ENCODE data around the gene ZNF26.
"Not testable (repeated sequence)": the region's sequence is repeated elsewhere in the genome, so short reads cannot be mapped to it uniquely, and the experiment has no call there.

ZNF26 gene, protein sequence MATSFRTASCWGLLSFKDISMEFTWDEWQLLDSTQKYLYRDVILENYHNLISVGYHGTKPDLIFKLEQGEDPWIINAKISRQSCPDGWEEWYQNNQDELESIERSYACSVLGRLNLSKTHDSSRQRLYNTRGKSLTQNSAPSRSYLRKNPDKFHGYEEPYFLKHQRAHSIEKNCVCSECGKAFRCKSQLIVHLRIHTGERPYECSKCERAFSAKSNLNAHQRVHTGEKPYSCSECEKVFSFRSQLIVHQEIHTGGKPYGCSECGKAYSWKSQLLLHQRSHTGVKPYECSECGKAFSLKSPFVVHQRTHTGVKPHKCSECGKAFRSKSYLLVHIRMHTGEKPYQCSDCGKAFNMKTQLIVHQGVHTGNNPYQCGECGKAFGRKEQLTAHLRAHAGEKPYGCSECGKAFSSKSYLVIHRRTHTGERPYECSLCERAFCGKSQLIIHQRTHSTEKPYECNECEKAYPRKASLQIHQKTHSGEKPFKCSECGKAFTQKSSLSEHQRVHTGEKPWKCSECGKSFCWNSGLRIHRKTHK

DNA sequence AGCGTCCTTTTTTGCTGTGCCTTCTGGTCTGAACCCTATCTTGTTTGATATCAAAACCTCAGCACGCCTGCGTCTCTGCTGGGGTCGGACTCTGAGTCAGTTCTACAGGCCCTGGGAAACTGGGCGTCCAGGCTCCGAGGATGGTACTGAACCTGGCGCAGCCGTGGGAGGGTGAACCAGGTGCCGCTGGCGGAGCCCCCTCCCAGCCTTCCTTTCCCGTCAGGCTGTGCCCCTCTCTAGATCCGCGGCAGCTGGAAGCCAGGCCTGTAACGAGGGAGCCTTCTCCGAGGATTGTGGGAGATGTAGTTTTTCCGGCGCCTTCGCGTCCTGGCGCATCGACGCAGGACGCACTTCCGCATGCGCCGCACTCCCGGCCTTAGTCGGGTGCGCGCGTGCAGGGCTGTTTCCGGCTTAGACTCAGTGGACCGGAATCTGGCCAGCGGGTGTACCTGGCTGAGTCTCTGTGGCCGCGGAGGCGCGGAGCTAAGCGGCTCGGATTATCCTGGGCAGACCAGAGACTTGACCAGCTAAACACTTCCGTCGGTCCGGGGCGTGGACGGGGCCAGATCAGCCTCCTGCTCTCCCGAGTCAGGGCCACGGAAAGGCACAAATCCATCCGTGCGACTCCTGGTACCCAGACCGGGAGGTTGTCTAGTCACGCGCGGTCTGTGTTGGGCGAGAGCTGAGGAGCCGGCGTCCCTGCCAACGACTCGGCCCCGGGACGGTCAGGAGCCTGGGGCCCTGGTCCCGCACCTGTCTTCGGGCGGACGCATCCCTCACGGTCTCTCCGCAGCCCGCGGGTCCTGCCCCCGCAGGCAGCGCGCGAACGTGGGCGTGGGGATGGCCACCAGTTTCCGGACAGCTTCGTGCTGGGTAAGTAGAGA lies at the start of gene ZNF26:
Gene ZNF26 (plus strand): TSS at position 367 of the 884 bp plus-strand sequence. CDS start 474 bp downstream, at position 841.
- DNase-seq (ENCODE audit: low spot score): peak; percentile 94

DNA sequence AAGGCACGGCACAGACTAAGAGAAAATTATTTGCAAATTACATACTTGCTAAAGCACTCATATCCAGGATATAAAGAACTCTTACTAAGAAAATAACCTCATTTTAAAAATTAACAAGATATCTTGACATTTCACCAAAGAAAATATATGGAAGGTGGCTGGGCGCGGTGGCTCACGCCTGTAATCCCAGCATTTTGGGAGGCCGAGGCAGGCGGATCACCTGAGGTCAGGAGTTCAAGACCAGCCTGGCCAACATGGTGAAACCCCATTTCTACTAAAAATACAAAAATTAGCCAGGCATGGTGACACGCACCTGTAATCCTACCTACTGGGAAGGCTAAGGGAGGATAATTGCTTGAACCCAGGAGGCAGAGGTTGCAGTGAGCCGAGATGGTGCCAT lies 49.2 kb upstream of the ZNF26 start:
- not testable (repeated sequence) for DNase-seq (ENCODE audit: low spot score)

DNA sequence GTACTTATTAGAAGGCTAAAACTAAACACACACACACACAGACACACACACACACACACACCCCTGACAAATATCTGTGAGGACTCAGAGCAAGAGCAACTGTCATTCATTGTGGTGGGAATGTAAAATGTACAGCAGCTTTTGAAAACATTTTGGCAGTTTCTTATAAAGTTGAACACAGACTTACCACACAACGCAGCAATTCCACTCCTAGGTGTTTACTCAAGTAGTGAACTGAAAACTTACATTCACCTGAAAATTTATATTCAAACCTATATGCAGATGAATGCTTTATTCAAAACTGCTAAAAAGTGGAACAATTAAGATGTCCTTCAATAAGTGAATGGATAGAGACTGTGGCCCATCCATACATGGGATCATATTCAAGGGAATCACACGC lies 48.7 kb upstream of the ZNF26 start:
- no peak for DNase-seq (ENCODE audit: low spot score)

DNA sequence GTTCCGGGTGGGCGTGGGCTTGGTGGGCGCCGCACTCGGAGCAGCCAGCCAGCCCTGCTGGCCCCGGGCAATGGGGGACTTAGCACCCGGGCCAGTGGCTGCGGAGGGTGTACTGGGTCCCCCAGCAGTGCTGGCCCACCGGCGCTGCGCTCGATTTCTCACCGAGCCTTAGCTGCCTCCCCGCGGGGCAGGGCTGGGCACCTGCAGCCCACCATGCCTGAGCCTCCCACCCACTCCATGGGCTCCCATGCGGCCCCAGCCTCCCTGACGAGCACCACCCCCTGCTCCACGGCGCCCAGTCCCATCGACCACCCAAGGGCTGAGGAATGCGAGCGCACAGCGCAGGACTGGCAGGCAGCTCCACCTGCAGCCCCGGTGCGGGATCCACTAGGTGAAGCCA lies 47.4 kb upstream of the ZNF26 start:
- not testable (repeated sequence) for DNase-seq (ENCODE audit: low spot score)

DNA sequence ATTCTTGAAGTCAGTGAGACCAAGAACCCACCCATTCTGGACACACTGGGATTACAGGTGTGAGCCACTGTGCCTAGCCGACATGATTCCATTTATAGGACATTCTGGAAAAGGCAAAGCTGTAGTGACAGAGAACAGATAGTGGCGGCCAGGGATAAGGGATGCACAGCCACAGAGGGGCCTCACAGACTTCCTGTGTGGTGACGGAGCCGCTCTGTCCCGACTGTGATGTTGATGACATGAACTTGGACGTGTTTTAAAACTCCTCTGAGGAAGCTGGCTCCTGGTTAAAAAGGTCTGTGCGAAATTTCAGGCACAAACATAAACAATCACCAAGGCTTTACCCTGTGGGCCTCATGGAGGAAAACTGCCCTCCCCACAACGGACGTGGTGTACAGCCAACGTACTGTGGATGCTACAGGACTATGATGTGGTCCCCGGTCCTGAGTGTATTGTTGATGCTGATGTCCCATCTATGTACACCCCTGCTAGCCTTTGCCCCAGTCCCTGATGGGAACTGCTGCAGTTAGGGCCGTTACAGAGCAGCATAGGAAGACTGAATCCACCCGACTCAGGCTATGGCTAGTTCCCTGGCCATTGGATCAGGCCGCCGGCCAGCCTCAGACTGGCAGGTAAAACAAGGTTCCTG lies 46.0 kb upstream of the ZNF26 start:
- no peak for DNase-seq (ENCODE audit: low spot score)

DNA sequence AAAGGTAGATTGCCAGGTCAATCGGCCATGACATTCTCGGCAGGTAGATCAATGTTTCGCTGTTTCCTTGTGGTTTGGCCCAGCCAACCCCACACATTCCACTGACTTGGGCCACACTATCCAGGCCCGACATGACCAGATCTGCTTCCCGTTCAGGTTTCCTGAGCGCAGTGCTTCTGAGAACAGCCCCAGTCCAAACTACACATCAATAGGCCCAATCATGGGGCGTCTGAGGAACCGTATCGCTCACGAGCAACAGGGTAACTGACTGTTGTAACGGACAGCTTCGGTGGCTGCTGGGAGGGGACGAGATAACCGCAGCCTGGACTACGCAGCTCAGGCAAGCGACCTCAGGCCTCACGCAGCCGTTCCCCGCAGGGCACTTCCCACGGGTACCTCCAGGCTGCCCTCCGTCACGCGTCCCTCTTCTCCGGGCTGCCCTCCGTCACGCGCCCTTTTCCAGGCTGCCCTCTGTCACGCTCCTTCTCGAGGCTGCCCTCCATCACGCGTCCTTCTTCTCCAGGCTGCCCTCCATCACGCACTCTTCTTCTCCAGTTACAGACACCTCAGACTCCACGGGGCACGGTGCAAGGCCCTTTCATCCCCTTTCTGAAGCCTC lies 44.7 kb upstream of the ZNF26 start:
- no peak for DNase-seq (ENCODE audit: low spot score)

DNA sequence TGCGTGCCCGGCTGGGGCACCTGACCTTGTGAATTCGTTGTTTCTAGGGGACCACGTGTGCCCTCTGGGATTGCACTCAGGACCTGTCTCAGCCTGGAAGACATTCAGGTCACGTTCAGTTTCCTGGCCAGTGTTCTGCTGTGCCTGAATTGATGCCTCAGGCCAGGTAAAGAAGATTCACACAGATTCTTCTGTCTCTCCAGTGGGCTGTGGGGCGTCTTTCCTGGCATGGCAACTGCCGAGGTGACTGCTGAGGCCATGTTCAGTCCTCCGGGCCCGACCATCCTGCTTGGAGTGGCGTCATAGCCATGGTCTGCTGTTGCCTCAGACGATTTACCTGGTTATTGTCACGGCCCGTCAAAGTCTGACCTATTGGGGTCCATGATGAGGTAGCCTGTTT lies 43.6 kb upstream of the ZNF26 start:
- DNase-seq (ENCODE audit: low spot score): no peak

DNA sequence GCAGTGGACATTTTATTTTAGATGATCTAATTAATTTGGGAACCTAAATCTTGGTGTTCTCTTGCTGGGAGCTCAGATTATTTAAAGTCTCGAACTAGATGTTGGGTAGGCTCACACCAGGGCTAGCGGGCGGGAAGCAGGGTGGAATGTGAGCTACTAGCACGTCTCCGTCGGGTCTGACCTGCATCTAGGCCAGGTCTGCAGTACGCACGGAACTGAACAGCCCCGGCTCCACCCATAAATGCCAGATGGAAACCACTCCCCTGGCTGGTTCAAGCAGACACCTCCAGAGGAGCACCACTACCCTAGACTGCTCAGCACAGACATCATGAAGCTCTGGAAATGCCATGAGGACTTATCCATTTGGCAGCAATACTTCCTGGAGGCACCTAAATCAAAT lies 40.4 kb upstream of the ZNF26 start:
- no peak for DNase-seq (ENCODE audit: low spot score)

DNA sequence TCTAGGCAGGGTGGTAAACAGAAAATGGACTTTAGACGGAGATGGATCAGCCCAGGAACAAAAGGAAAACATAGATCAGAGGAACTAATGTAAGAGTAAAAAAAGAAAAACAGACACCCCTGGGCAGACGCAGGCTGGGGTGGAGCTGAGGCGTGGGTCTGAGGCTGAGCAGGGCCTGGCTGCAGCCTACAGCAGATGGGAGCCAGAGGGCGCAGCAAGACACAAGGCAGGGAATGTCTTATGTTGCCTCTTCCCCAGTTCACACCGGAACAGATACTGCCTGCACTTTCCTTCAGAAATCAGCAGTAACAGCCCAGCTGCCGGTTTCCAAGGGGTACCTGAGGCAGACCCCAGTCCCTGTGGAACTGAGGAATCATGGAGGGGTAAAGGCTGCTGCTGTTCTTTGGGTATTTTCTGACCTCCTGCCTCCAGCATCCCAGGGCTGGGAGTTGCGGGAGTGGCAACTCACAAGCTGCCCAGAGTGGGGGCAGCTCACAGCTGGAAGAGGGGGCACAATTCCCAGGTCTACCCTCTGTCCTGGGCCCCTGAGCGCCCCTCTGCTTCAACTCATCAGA lies 39.8 kb upstream of the ZNF26 start:
- DNase-seq (ENCODE audit: low spot score): no peak

DNA sequence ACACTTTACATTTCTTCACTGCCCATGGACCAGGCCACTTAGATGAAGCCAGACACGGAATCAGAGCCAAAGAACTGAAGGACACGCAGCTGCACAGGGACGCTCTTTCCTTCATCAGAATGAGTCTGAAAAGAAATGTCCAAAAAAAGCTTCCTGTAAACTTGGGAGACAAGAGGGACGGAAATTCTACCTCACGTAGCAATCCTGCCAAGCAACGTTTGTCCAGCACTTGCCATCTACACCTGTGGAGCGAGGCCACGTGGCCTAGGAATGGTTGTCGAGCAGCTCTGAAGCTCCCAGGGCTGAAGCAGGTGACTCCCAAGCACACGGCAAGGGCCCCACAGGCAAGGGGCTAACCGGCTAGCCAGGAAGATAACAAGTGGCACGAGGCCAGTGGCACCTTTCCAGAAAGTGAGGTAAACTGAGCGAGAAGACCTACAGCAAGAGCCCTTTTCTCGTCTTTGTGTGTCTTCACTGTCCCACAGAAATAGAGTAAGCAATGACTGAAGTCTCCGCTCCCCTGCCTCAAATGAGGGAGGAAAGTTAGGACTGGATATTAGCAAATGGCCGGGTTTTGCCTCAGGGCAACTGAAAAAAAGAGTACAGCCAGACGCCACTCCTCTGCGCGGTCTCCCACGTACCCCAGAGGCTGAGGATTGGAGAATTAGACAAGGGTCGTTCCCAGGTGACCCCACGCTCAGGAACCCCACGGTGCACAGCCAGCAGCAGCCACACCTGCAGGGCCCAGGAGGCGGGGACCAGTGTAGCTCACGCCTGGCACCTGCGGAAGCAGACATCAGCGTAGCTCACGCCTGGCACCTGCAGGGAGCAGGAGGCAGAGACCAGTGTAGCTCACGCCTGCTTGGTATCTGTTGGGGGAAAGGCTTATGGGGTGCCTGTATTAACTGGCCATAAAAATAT lies 37.8 kb upstream of the ZNF26 start:
- DNase-seq (ENCODE audit: low spot score): no peak

DNA sequence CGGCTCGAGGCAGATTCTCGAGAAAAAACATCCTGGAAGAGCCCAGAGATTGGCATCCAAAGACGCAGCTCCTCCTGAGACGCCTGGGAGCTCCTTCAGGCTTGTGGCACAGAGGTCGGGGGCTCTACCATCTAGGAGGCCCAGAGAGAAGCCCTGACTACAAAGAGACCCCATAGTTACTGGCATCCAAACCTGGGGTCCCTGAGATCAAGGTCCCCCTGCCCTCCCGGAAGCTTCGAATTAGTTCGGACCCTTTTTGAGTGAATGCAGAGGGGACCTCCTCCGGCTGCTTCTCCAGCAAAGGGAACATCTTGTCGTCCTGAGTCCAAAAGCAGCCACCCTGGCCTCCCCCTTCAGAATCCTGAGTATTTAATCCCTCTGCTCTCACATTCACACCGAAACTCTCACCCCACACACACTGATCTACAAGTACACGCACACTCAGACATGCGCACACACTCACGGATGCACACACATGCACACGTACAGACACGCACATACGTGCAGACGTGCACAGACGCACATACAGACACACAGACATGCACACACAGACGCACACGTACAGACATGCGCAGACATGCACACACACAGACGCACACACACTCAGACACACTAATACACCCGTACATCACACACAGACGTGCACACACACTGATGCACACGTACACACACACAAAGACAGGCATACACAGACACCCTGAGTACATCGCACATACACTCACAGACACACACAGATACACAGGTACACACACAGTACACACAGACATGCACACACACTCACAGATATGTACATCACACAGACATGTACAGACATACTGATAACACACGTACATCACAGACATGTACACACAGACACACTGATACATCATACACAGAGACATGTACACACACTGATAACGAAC lies 36.0 kb upstream of the ZNF26 start:
- no peak for DNase-seq (ENCODE audit: low spot score)

DNA sequence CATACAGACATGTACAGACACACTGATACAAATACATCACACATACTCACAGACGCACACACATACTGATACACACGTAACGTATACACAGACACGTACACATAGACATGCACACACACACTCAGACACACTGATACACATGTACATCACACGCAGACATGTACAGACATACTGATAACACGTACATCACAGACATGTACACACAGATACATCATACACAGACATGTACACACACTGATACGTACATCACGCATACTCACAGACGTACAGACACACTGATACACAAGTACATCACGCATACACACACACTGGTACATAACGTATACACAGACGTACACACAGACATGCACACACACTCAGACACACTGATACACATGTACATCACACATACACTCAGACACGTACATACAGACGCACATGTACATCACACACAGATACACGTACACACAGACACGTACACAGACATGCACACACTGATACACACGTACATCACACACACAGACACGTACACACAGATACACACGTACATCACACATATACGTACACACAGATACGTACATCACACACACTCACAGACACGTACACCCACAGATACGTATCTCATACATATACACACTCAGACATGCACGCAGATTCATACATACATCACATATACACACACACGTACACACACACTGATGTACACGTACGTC lies 35.2 kb upstream of the ZNF26 start:
- no peak for DNase-seq (ENCODE audit: low spot score)

DNA sequence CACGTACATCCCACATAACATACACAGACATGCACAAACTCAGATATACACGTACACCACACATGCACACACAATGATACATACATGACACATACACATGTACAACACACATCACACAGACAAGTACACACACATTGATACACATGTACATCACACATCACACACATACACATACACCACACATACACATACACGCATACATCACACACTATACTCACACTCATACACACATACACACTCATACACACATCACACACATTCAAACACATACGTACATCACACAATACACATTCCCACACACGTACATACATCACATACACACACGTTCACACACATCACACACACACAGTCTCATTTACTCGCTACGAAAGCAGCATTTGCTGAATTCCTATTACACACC lies 34.5 kb upstream of the ZNF26 start:
- DNase-seq (ENCODE audit: low spot score): no peak

DNA sequence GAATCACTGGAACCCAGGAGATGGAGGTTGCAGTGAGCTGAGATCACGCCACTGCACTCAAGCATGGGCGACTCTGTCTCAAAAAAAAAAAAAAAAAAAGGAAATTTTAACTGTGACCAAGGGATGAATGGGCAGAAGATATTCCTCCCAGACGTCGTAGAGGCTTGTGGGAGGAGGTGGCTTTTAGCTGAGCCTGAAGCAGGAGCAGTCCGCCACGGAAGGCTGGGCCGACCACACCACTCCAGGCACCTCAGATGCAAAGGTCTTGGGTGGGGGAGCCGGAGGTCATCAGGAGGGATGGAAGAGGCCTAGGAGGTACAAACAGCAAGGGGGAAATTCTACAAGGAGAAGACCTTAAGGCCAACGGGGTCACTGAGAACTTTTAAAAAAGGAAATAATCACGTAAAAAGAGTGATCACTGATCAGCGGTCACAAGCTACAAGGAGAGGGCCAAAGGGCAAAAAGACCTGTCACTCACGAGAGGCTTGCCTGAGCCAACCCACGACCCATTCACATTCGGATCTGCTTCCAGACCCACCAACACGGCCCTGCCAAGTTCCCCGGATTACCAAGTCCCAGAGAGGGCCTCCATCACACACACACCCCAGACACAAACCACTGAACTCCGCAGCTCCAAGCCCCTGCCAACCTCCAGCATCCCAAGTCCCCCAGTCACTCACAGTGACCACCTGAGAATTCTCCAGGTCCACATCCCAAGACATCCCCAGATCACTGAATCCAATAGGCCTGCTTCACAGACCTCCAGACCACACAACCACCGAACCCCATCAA lies 33.6 kb upstream of the ZNF26 start:
- no peak for DNase-seq (ENCODE audit: low spot score)

DNA sequence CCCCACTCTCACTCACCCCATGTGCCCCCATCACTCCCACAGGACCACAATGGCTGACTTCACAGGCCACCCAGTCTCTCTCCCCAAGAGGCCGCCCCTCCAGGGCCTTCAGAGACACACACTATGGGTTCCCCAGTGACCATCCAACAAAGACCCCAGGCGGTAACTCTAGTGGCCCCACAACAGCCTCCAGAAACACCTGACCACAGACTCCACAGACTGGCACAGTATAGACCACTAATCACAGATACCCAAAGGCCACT lies 33.1 kb upstream of the ZNF26 start:
- no peak for DNase-seq (ENCODE audit: low spot score)

DNA sequence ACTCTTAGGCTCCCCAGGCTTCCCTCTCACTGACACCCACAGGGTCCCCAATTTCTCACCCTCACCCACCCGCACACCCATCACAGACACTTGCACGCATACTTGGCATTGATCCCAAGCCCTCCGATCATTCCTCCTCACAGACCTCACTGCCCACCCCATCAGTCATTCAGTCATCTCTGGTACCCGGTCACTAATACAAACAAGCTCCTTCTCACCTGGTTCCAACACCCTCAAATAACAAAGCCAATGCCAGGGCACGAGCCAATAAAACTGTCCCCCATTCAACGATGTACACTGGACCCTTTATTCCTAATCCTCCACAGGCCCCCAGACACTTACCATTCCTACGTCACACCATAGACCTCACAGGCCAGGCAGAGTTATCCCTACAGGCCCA lies 32.4 kb upstream of the ZNF26 start:
- DNase-seq (ENCODE audit: low spot score): no peak

DNA sequence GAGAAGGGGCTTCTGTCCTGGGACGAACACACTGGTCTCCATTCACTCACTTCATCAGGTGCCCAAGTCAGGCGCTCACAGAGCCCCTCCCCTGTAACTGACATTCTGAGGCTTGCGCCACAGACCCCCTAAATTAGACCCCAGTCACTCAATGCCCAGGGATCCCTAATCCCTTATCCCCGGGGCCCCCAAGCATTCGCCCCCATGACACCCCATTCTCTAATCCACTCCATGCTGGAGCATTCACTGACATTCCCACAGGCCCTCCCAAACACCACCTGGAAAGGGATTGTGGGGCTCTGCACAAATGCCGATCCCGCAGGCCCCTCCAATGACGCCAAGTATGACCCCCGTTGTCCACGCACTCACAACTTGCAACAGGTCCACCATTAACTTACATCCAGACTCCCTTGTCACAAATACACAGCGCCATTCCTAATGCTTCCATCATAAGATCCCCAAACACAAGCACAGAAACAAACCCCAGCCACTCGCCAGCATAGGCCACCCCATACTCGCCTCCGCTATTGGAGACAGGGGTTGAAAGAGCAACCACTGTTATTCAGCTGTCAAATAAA lies 31.6 kb upstream of the ZNF26 start:
- peak; percentile 61 for DNase-seq (ENCODE audit: low spot score)

Measured in RKO (cell line).